ENCODE data around the gene CEP72. TPM values are rescaled to one million over a fixed set of nuclear protein-coding genes. Genes with fewer than 3 reads are reported as not detected.
"Not testable (repeated sequence)": the region's sequence is repeated elsewhere in the genome, so short reads cannot be mapped to it uniquely, and the experiment has no call there.

CEP72 gene
- polyA plus RNA-seq, 1 of the 3 experiments (the other 2 are of a cell fraction) = 4.4 TPM

- H3K27ac ChIP-seq (ENCODE audit: low read depth in 2 of 2, low read length in 1 of 2) = no peak overlapping the region
- DNase-seq = no peak
Observed at GRCh38 chr5:677131-678101, 65.3 kb downstream of the CEP72 start.

GRCh38 chr5:678521-678920, 66.4 kb downstream of the CEP72 start:
- H3K9ac ChIP-seq; H3K79me2 ChIP-seq (ENCODE audit: insufficient read depth); DNase-seq; H3K27me3 ChIP-seq (ENCODE audit: insufficient read depth); H4K20me1 ChIP-seq (ENCODE audit: insufficient read depth); H3K9me2 ChIP-seq; H3K4me2 ChIP-seq; POLR2A ChIA-PET; H2AFZ ChIP-seq (ENCODE audit: low read depth); H3K9me3 ChIP-seq; H3F3A ChIP-seq (replicated peaks; ENCODE audit: insufficient read depth); H3K4me3 ChIP-seq (ENCODE audit: low read depth in 2 of 2, low read length in 1 of 2); CTCF ChIA-PET; H3K27ac ChIP-seq (ENCODE audit: low read depth in 2 of 2, low read length in 1 of 2); H3K36me3 ChIP-seq (replicated peaks in 1 of 2; ENCODE audit: control insufficient read depth in 1 of 2, insufficient read depth in 2 of 2, low read length in 1 of 2); H3K4me1 ChIP-seq (ENCODE audit: control insufficient read depth in 1 of 2, insufficient read depth in 2 of 2, low read depth in 1 of 2, low read length in 1 of 2): not testable (repeated sequence)
- 87% methylated on average over 5 of the region's 16 CpGs for WGBS (ENCODE audit: low lambda C conversion rate)

More at GRCh38 chr5:677131-678101, 65.3 kb downstream of the CEP72 start:
- Histone ChIP-seq H3F3A (replicated peaks; ENCODE audit: insufficient read depth) (no peaks in the 10 kb centered on the region), H2AFZ (ENCODE audit: low read depth) (no peak overlapping the region), H3K4me3 (ENCODE audit: low read depth in 2 of 2, low read length in 1 of 2) (no peak overlapping the region), H3K9ac (no peak overlapping the region), H4K20me1 (ENCODE audit: insufficient read depth) (no peaks in the 10 kb centered on the region), H3K9me3 (no peaks in the 10 kb centered on the region), H3K4me1 (ENCODE audit: control insufficient read depth in 1 of 2, insufficient read depth in 2 of 2, low read depth in 1 of 2, low read length in 1 of 2) (peaks cover 4 to 11% of the 10 kb centered on the region in 2 experiments; a peak in 2 of 4 replicates), H3K79me2 (ENCODE audit: insufficient read depth) (no peaks in the 10 kb centered on the region), H3K36me3 (replicated peaks in 1 of 2; ENCODE audit: control insufficient read depth in 1 of 2, insufficient read depth in 2 of 2, low read length in 1 of 2) (no peaks in the 10 kb centered on the region), H3K4me2 (no peak overlapping the region), H3K9me2 (no peaks in the 10 kb centered on the region), H3K27me3 (ENCODE audit: insufficient read depth) (no peaks in the 10 kb centered on the region)
- ChIA-PET CTCF (interaction anchor here (1.7 kb wide), 1 partner anchor 226 kb away, joined by 4 read pairs; no protein-coding TSS in a partner anchor), POLR2A (no interaction called here)
- TF ChIP-seq PBX3 (IDR thresholded peaks at IDR 0.05) = no peak
- TF ChIP-seq FOXM1 (IDR thresholded peaks at IDR 0.05; ENCODE audit: low read depth) = no peak
- TF ChIP-seq JUND (IDR thresholded peaks at IDR 0.05) = no peak
- no peak for TF ChIP-seq SMC3 (IDR thresholded peaks at IDR 0.05; ENCODE audit: low read depth, low read length)
- TF ChIP-seq, protein P1, sequence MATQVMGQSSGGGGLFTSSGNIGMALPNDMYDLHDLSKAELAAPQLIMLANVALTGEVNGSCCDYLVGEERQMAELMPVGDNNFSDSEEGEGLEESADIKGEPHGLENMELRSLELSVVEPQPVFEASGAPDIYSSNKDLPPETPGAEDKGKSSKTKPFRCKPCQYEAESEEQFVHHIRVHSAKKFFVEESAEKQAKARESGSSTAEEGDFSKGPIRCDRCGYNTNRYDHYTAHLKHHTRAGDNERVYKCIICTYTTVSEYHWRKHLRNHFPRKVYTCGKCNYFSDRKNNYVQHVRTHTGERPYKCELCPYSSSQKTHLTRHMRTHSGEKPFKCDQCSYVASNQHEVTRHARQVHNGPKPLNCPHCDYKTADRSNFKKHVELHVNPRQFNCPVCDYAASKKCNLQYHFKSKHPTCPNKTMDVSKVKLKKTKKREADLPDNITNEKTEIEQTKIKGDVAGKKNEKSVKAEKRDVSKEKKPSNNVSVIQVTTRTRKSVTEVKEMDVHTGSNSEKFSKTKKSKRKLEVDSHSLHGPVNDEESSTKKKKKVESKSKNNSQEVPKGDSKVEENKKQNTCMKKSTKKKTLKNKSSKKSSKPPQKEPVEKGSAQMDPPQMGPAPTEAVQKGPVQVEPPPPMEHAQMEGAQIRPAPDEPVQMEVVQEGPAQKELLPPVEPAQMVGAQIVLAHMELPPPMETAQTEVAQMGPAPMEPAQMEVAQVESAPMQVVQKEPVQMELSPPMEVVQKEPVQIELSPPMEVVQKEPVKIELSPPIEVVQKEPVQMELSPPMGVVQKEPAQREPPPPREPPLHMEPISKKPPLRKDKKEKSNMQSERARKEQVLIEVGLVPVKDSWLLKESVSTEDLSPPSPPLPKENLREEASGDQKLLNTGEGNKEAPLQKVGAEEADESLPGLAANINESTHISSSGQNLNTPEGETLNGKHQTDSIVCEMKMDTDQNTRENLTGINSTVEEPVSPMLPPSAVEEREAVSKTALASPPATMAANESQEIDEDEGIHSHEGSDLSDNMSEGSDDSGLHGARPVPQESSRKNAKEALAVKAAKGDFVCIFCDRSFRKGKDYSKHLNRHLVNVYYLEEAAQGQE (IDR thresholded peaks at IDR 0.05; ENCODE audit: low read depth, low read length) = no peak
- TF ChIP-seq TAF1 (IDR thresholded peaks at IDR 0.05; ENCODE audit: borderline replicate concordance, low read depth, low read length) = no peak
- 84% methylated on average over 24 of the region's 44 CpGs for WGBS (ENCODE audit: low lambda C conversion rate)

GRCh38 chr5:679166-679895, 67.2 kb downstream of the CEP72 start:
- CTCF ChIA-PET; POLR2A ChIA-PET; H3K9me3 ChIP-seq; H3K4me1 ChIP-seq (ENCODE audit: control insufficient read depth in 1 of 2, insufficient read depth in 2 of 2, low read depth in 1 of 2, low read length in 1 of 2); H3F3A ChIP-seq (replicated peaks; ENCODE audit: insufficient read depth); H3K27ac ChIP-seq (ENCODE audit: low read depth in 2 of 2, low read length in 1 of 2); H3K4me3 ChIP-seq (ENCODE audit: low read depth in 2 of 2, low read length in 1 of 2); H3K79me2 ChIP-seq (ENCODE audit: insufficient read depth); H2AFZ ChIP-seq (ENCODE audit: low read depth); H3K4me2 ChIP-seq; H3K9ac ChIP-seq; H3K9me2 ChIP-seq; DNase-seq; H3K36me3 ChIP-seq (replicated peaks in 1 of 2; ENCODE audit: control insufficient read depth in 1 of 2, insufficient read depth in 2 of 2, low read length in 1 of 2); H4K20me1 ChIP-seq (ENCODE audit: insufficient read depth); H3K27me3 ChIP-seq (ENCODE audit: insufficient read depth): not testable (repeated sequence)
- 70% methylated on average over 8 of the region's 17 CpGs for WGBS (ENCODE audit: low lambda C conversion rate)

GRCh38 chr5:680118-680795, 68.1 kb downstream of the CEP72 start:
- WGBS (ENCODE audit: low lambda C conversion rate) = 60% methylated on average over 4 of the region's 32 CpGs
- H3K9ac ChIP-seq; H3K79me2 ChIP-seq (ENCODE audit: insufficient read depth); H3K9me3 ChIP-seq; DNase-seq; H3K4me1 ChIP-seq (ENCODE audit: control insufficient read depth in 1 of 2, insufficient read depth in 2 of 2, low read depth in 1 of 2, low read length in 1 of 2); H2AFZ ChIP-seq (ENCODE audit: low read depth); CTCF ChIA-PET; H3K27me3 ChIP-seq (ENCODE audit: insufficient read depth); H3K4me3 ChIP-seq (ENCODE audit: low read depth in 2 of 2, low read length in 1 of 2); H3K9me2 ChIP-seq; H3K4me2 ChIP-seq; H3K36me3 ChIP-seq (replicated peaks in 1 of 2; ENCODE audit: control insufficient read depth in 1 of 2, insufficient read depth in 2 of 2, low read length in 1 of 2); H3K27ac ChIP-seq (ENCODE audit: low read depth in 2 of 2, low read length in 1 of 2); H4K20me1 ChIP-seq (ENCODE audit: insufficient read depth); POLR2A ChIA-PET; H3F3A ChIP-seq (replicated peaks; ENCODE audit: insufficient read depth): not testable (repeated sequence)

Data from SK-N-SH (cell line).